Tibial nerve (tissue), 4 donors: Measurements from ENCODE around the gene MYRFL.

Experiments used
- CTCF ChIP-seq, 5 experiments: fragments of 200-600 bp in 3 of 5; fragments of 450-650 bp in 2 of 5; sonication (generic) in 3 of 5; IDR thresholded peaks; one replicate each; pipeline ENCODE4 v1.5.1; 2016 to 2019; ENCODE audit warnings: antibody characterized with exemption in 5 of 5, mild to moderate bottlenecking in 3 of 5, moderate library complexity in 2 of 5
- EP300 ChIP-seq, 2 donors: sonication (generic); formaldehyde crosslinking; IDR thresholded peaks; one replicate each; pipeline ENCODE4 v1.6.1; 2017; ENCODE audit warnings: antibody characterized with exemption in 2 of 2, mild to moderate bottlenecking in 1 of 2
- POLR2A ChIP-seq, 2 donors: fragments of 450-650 bp; IDR thresholded peaks; one replicate each; pipeline ENCODE4 v1.6.1; 2017; ENCODE audit warnings: antibody characterized with exemption in 2 of 2, mild to moderate bottlenecking in 2 of 2, moderate library complexity in 2 of 2

GRCh38 chr12:69961246-69961645 lies 136.2 kb downstream of the MYRFL start:
- TF ChIP-seq CTCF (IDR thresholded peaks at IDR 0.05) (no peak), EP300 (IDR thresholded peaks at IDR 0.05) (no peak), POLR2A (IDR thresholded peaks at IDR 0.05) (no peak)
